ENCODE results near the gene ARHGAP28.
"Not testable (repeated sequence)": the region's sequence is repeated elsewhere in the genome, so short reads cannot be mapped to it uniquely, and the experiment has no call there.

Gene ARHGAP28

GRCh38 chr18:6928359-6928758 lies 198.8 kb downstream of the ARHGAP28 start:
- no peak for DNase-seq (ENCODE audit: low read depth, low spot score)

GRCh38 chr18:6929370-6930102 lies 200.0 kb downstream of the ARHGAP28 start:
- no peak for DNase-seq (ENCODE audit: low read depth, low spot score)

DNA sequence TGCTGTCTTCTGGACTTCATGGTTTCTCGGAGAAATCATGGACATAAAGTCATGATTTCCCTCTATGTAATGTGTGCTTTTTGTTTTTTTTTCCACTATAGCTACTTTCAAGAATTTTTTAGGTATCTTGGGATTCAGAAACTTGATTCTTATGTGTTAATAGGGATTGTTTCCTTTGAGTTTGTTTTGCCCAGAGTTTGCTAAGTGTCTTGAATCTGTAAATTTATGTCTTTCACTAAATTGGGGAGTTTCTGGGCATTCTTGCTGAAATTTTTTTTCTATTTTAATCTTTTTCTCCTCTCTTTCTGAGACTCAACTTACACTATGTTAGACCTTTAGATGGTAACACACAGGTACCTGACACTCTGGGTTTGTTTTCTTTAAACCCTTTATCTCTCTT lies 205.3 kb downstream of the ARHGAP28 start:
- no peak for DNase-seq (ENCODE audit: low read depth, low spot score)

DNA sequence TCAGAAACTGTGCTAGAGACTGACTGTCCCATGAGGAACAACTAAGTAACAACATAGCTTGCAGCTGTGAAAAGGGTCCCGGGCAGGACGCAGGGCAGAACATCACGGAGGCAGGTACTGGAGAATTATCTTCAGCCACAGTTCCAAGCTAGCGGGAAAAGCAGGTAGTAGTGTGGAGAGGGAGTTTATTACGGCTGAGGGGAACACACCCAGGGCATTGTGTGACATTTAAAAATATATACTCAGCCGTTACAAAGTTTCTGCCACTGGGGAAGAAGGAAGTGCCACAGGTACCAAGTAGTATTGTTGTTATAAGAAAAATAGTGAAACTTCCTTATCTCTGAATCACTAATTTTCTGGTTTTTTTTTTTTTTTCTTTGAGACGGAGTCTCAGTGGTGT lies 208.5 kb downstream of the ARHGAP28 start:
- no peak for DNase-seq (ENCODE audit: low read depth, low spot score)

DNA sequence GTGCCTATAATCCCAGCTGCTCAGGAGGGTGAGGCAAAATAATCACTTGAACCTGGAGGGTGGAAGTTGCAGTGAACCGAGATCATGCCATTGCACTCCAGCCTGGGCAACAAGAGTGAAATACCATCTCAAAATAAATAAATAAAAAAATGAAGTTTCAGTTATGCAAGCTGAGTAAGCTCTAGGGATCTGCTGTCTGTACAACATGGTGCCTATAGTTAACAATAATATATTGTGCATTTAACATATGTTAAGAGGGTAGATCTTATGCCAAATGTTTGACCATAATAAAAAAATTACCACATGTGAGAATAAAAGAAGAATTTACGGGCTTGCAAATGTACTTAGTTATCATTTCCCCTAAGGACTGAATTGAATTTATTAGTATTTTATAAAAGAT lies 208.9 kb downstream of the ARHGAP28 start:
- not testable (repeated sequence) for DNase-seq (ENCODE audit: low read depth, low spot score)

GRCh38 chr18:6939972-6940371 lies 210.5 kb downstream of the ARHGAP28 start:
- no peak for DNase-seq (ENCODE audit: low read depth, low spot score)

DNA sequence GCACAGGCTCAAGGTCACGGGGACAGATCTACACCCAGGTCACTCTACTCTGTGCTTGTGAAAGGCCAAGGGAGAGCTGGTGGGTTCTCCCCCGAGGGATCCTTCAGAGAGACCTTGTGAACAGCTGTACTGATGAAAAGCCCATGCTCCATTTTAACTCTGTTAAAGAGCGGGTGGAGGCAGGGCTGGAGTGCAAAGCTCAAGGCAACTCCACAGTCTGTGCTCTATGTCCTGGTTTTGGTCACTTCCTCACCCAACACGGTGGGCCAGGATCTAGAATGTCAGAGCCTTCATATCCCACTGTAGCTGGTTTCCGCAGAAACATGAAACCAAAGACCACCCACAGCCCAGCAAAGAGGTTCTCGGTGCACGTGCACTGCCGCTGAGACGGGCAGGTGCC lies 210.9 kb downstream of the ARHGAP28 start:
- no peak for DNase-seq (ENCODE audit: low read depth, low spot score)

DNA sequence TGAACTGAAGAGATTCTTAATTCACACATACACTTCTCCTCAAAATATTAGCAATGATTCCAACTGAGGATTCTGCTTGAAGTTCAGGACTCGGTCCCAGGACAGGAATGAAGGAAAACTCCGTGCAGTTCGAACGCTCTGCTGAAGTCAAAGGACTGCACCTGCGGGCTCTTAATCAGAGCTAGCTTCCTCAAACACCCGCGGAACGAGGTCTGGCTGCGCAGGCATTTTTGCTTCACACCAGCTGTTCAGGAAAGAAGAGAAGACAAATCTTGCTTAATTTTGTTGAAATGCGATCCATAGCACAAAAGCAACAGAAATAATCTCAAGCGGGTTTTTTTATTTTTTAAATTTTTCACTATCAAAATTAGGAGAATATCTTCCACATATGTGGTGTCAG lies 212.5 kb downstream of the ARHGAP28 start:
- DNase-seq (ENCODE audit: low read depth, low spot score) = no peak

GRCh38 chr18:6942742-6943141 lies 213.2 kb downstream of the ARHGAP28 start:
- no peak for DNase-seq (ENCODE audit: low read depth, low spot score)

- DNase-seq (ENCODE audit: low read depth, low spot score) = no peak
Measured at GRCh38 chr18:6943143-6943542, 213.6 kb downstream of the ARHGAP28 start.

DNA sequence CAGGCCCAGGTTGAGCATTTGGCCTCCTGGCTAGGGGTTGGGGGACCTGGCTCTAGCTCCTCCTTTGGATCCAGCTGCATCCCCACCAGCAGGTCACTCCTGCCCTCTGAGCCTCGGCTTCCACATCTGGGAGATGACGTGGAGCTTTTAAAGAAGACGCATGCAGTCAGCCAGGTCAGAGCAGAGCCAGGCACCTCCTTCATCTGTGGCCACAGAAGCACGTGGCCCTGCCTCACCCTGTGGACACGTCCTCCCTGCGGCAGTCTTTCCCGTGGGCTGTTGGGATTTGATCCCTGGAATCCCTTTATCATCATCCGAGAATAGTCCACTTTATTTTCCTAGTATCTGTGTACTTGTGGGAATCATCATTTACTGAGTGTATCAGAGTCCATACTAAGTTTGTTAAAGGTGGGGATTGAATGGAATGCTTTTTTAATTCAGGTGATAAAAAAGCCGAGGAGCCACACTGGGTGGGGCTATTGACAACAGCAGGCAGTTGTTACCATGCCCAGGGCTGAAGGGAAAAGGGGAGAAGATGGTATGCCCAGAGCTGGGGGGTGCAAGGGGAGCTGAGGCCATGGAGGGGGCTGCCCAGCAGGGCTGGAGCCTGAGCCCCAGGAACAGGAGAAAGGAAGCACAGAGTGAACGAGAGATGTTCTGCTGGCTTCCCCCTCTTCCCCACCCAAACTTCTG lies 218.0 kb downstream of the ARHGAP28 start:
- DNase-seq (ENCODE audit: low read depth, low spot score) = no peak

- DNase-seq (ENCODE audit: low read depth, low spot score) = no peak
Measured at GRCh38 chr18:6948281-6949055, 219.0 kb downstream of the ARHGAP28 start.

DNA sequence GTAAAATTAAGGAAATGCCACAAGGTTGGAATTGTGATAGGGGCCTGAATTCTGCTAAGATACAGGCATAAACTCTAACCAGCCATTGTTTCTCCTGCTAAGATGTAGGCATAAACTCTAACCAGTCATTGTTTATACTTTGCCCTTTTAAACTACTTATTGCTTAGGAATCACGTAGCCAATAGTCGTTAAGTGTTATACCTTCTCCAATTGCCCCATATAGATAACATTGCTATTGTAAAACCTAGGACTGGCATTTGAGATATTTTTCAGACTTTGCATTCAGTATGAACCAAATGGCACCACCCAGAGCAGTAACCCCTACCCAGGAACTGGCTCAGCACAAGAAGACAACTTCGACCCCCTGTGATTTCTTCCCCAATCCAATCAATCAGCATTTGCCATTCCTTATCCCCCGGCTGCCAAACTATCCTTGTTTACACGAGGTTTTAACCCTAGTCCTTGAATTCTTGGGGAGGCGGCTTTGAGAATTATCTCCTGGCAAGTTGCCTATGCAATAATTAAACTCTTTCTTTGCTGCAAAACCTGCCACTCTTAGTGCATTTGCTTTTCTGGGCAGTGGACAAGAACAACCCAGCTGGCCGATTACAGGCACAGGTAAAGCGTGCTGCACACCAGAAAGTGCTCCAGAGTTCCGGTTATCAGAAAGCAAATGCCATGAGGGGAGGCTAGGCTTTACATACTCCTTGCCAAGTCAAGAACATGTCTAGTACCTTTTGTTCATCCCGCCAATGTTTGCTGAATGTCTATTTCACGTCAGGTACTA lies 220.5 kb downstream of the ARHGAP28 start:
- DNase-seq (ENCODE audit: low read depth, low spot score) = no peak

DNA sequence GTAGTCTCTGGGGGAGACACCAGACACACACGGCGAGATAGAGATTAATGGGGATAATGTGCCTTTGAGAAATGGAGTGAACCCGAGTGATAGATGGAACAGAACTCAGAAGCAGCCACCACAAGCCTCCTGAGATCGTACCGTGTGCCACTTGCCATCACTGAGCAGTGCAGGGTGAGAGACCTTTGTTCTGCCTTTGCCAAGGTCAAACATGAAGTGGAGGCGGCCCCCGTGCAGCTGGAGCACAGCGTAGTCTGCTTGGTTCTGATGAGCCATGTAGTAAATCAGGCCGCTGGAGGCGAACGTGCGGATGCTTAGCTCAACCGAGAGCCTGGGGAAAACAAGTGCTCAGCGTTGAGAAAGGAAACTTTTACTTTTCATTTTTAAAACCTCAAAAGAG lies 221.1 kb downstream of the ARHGAP28 start:
- DNase-seq (ENCODE audit: low read depth, low spot score) = no peak

GRCh38 chr18:6951336-6952090 lies 222.0 kb downstream of the ARHGAP28 start:
- no peak for DNase-seq (ENCODE audit: low read depth, low spot score)

DNA sequence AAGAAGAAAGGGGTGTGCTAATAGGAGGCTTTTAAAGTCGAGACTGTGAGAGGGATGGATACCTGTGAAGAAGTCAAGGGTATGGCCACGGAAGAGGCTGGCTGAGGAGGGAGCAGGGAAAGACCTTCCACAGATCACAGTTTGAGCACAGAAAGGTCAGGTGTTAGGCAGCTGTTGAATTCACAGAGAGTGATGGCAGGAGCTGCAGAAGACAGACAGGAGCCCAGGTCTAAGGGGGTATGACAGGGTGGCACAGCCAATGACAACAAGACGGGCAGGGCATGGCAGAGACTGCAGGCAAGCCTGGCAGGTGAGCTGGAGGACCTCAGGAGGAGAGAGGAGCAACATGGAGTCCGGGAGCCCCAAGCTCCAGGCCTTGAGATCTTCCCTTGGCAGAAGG lies 225.0 kb downstream of the ARHGAP28 start:
- DNase-seq (ENCODE audit: low read depth, low spot score) = no peak

- DNase-seq (ENCODE audit: low read depth, low spot score) = no peak
Measured at GRCh38 chr18:6955304-6955703, 225.8 kb downstream of the ARHGAP28 start.

DNA sequence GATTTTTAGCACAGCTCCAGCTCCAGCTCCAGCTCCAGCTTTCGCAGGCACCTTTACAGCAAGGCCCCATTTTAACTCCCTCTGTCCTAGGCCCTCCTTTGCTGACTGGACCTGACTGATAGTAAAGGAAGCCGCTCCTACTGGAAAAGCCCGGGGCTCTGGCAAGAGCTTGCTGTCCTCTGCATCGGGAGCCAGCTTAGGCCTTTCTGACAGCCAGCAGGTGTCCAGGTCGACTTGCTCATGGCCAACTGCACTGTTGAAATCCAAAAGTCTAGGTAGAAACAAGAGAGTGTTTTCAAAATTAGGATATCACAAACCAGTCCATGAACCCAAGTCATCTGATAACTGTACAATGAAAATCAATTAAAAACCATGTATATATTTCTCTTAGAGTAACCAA lies 227.0 kb downstream of the ARHGAP28 start:
- no peak for DNase-seq (ENCODE audit: low read depth, low spot score)

- DNase-seq (ENCODE audit: low read depth, low spot score) = no peak
Measured at GRCh38 chr18:6956999-6957398, 227.5 kb downstream of the ARHGAP28 start.

DNA sequence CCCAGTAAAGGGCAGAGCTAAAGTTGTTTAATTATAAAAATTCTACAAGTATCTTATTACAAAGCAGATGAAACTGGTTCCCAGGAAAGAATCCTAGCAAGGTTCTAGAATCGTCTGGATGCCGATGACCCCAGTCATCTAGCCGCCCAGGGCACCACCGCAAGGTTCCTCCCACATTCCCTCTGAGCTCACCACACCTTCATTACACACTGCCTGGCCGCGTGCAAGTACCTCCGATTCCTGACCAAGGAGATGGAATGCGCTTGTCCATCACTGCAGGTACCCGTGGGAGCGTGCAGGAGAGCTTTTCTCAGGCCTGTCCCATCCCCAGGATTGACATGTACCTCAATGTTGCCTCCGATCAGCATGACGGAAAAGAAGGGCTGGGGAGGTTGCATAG lies 229.6 kb downstream of the ARHGAP28 start:
- no peak for DNase-seq (ENCODE audit: low read depth, low spot score)

DNA sequence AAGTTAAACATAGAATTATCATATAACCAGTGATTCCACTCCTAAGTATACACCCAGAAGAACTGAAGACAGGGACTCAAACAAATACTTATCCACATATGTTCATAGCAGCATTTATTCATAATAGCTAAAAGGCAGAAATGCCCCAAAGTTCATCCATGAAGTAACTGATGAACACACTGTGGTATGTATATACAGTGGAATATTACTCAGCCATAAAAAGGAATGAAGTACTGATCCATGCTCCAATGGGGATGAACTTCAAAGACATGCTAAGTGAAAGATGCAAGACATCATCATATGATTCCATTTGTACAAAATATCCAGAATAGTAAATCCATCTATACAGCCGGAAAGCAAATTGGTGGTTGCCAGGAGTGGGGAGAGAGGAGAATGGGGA lies 230.6 kb downstream of the ARHGAP28 start:
- DNase-seq (ENCODE audit: low read depth, low spot score) = no peak
